ENCODE data around the gene CCNI.
"Not testable (repeated sequence)": the region's sequence is repeated elsewhere in the genome, so short reads cannot be mapped to it uniquely, and the experiment has no call there.

Gene CCNI

GRCh38 chr4:77037736-77038135 lies 38.1 kb downstream of the CCNI start:
- DNase-seq = no peak

GRCh38 chr4:77037168-77037567 lies 38.6 kb downstream of the CCNI start:
- not testable (repeated sequence) for DNase-seq

- no peak for DNase-seq
Measured at GRCh38 chr4:77036206-77036605, 39.6 kb downstream of the CCNI start.

GRCh38 chr4:77035153-77035552 lies 40.6 kb downstream of the CCNI start:
- no peak for DNase-seq

GRCh38 chr4:77031544-77031943 lies 44.2 kb downstream of the CCNI start:
- no peak for DNase-seq

GRCh38 chr4:77029757-77030156 lies 46.0 kb downstream of the CCNI start:
- DNase-seq = not testable (repeated sequence)

GRCh38 chr4:77028246-77028645 lies 47.5 kb downstream of the CCNI start:
- no peak for DNase-seq

GRCh38 chr4:77026322-77026704 lies 49.5 kb downstream of the CCNI start:
- DNase-seq = no peak

- no peak for DNase-seq
Measured at GRCh38 chr4:77025643-77026321, 50.0 kb downstream of the CCNI start.

- no peak for DNase-seq
Measured at GRCh38 chr4:77023920-77024319, 51.9 kb downstream of the CCNI start.

GRCh38 chr4:77022560-77023179 lies 53.1 kb downstream of the CCNI start:
- no peak for DNase-seq

GRCh38 chr4:77021614-77022089 lies 54.1 kb downstream of the CCNI start:
- no peak for DNase-seq

GRCh38 chr4:77020017-77020416 lies 55.8 kb downstream of the CCNI start:
- no peak for DNase-seq

GRCh38 chr4:77015390-77015789 lies 60.4 kb downstream of the CCNI start:
- no peak for DNase-seq

- no peak for DNase-seq
Measured at GRCh38 chr4:77014256-77014655, 61.5 kb downstream of the CCNI start.

GRCh38 chr4:77012726-77013125 lies 63.1 kb downstream of the CCNI start:
- no peak for DNase-seq

- no peak for DNase-seq
Measured at GRCh38 chr4:77010841-77011354, 64.9 kb downstream of the CCNI start.

- no peak for DNase-seq
Measured at GRCh38 chr4:77009511-77010115, 66.2 kb downstream of the CCNI start.

- DNase-seq = no peak
Measured at GRCh38 chr4:77007358-77008230, 68.2 kb downstream of the CCNI start.

GRCh38 chr4:77006753-77007353 lies 68.9 kb downstream of the CCNI start:
- no peak for DNase-seq

GRCh38 chr4:77003400-77003799 lies 72.4 kb downstream of the CCNI start:
- no peak for DNase-seq

- no peak for DNase-seq
Measured at GRCh38 chr4:77002321-77003107, 73.3 kb downstream of the CCNI start.

Measured in NCI-H1105 treated with DMSO at 0.1 percent for 48 hours (cell line).